Heart left ventricle (tissue), 13 donors: ENCODE measurements around the gene EHMT2.

Experiments
- POLR2A ChIP-seq, 2 donors: fragments of 450-650 bp; IDR thresholded peaks; one replicate each; pipeline ENCODE4 v1.6.1; 2017; ENCODE audit warnings: antibody characterized with exemption in 2 of 2, mild to moderate bottlenecking in 2 of 2, moderate library complexity in 2 of 2
- TF ChIP-seq, protein P1 (sequence below), 12 donors: fragments of 200-600 bp; sonication (generic) in 4 of 12; IDR thresholded peaks; one replicate each; pipeline versions ENCODE4 v1.5.0 to v1.8.0; 2018 to 2022; ENCODE audit warnings: antibody characterized with exemption in 12 of 12, mild to moderate bottlenecking in 5 of 12
- donor health status: ischemic (EF 13 %, LVEDD 7.1; RV severe dilation, severe dysfunction).
- donor health status: DM: no; HTN: yes; CAD: no.
- donor health status: DM: no; HTN: no; CAD: no.
- donor health status: ischemic (EF 25% LVEDD 6.9; RV normal size, moderate dysfunction).
- donor health status: ischemic (EF 25% LVEDD 5.7; RV mildly dilated, moderate dysfunction).
- donor health status: ischemic (EF 35%, LVEDD 5.7; RV mildly dilated, moderate dysfunction).
- donor health status: nonischemic (EF 11% LVEDD 7.7; RV severe dilation, severe dysfunction).
- donor health status: DM: yes; HTN: yes; CAD: no.
- donor health status: PGD.
- donor health status: ischemic (EF 29% LVEDD 5.4; RV normal size, mild dysfunction).
- donor health status: nonischemic (EF 23%, LVEDD 6.1; RV moderate dilation, normal function).

GRCh38 chr6:31842053-31842452 lies 55.4 kb downstream of the EHMT2 start:
- TF ChIP-seq, protein P1, sequence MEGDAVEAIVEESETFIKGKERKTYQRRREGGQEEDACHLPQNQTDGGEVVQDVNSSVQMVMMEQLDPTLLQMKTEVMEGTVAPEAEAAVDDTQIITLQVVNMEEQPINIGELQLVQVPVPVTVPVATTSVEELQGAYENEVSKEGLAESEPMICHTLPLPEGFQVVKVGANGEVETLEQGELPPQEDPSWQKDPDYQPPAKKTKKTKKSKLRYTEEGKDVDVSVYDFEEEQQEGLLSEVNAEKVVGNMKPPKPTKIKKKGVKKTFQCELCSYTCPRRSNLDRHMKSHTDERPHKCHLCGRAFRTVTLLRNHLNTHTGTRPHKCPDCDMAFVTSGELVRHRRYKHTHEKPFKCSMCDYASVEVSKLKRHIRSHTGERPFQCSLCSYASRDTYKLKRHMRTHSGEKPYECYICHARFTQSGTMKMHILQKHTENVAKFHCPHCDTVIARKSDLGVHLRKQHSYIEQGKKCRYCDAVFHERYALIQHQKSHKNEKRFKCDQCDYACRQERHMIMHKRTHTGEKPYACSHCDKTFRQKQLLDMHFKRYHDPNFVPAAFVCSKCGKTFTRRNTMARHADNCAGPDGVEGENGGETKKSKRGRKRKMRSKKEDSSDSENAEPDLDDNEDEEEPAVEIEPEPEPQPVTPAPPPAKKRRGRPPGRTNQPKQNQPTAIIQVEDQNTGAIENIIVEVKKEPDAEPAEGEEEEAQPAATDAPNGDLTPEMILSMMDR (IDR thresholded peaks at IDR 0.05) = no peak
- TF ChIP-seq POLR2A (IDR thresholded peaks at IDR 0.05) = no peak
